PFSK-1 (cell line): ENCODE data around the gene EFCAB6.

Source experiments
- FOXP2 ChIP-seq: optimal IDR thresholded peaks from 2 replicates; pipeline ENCODE3; 2011; ENCODE audit warnings: borderline replicate concordance, control low read depth, inconsistent platforms; ENCODE audit not compliant: insufficient read depth; ENCODE audit errors: extremely low read length, extremely low read depth
- POLR2AphosphoS5 ChIP-seq: IDR thresholded peaks from 2 replicates; pipeline ENCODE4 v1.6.1; 2012; ENCODE audit warnings: low read depth, mild to moderate bottlenecking, control low read depth, low read length, moderate library complexity
- SIN3A ChIP-seq: IDR thresholded peaks from 2 replicates; pipeline ENCODE4 v1.6.1; 2012; ENCODE audit warnings: mild to moderate bottlenecking, low read length, moderate library complexity, borderline replicate concordance; ENCODE audit not compliant: insufficient read depth
- TAF1 ChIP-seq: IDR thresholded peaks from 2 replicates; pipeline ENCODE4 v1.6.1; 2012; ENCODE audit warnings: low read length, control low read depth, borderline replicate concordance; ENCODE audit not compliant: insufficient read depth
- TF ChIP-seq, protein P1 (sequence below), 2 experiments: IDR thresholded peaks; 2 replicates each; pipeline versions ENCODE4 v1.6.1 to v1.8.0; 2011 to 2012; ENCODE audit warnings: low read depth in 2 of 2, low read length in 2 of 2, control low read depth in 1 of 2, inconsistent platforms in 1 of 2, mild to moderate bottlenecking in 1 of 2, moderate library complexity in 1 of 2; ENCODE audit not compliant: insufficient read depth in 1 of 2

Gene EFCAB6

DNA sequence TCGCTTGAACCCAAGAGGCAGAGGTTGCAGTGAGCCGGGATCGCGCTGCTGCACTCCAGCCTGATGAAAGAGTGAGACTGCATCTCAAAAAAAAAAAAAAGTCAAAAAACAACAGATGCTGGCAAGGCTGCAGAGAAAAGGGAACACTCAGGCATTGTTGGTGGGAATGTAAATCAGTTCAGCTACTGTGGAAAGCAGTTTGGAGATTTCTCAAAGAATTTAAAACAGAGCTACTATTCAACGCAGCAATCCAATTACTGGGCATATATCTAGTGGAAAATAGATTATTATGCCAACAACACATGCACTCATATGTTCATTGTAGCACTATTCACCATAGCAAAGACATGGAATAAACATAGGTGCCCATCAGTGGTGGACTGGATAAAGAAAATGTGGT lies 89.7 kb downstream of the EFCAB6 start:
- TF ChIP-seq POLR2AphosphoS5 (no peak), TAF1 (no peak), SIN3A (no peak), FOXP2 (no peak)
- TF ChIP-seq, protein P1, sequence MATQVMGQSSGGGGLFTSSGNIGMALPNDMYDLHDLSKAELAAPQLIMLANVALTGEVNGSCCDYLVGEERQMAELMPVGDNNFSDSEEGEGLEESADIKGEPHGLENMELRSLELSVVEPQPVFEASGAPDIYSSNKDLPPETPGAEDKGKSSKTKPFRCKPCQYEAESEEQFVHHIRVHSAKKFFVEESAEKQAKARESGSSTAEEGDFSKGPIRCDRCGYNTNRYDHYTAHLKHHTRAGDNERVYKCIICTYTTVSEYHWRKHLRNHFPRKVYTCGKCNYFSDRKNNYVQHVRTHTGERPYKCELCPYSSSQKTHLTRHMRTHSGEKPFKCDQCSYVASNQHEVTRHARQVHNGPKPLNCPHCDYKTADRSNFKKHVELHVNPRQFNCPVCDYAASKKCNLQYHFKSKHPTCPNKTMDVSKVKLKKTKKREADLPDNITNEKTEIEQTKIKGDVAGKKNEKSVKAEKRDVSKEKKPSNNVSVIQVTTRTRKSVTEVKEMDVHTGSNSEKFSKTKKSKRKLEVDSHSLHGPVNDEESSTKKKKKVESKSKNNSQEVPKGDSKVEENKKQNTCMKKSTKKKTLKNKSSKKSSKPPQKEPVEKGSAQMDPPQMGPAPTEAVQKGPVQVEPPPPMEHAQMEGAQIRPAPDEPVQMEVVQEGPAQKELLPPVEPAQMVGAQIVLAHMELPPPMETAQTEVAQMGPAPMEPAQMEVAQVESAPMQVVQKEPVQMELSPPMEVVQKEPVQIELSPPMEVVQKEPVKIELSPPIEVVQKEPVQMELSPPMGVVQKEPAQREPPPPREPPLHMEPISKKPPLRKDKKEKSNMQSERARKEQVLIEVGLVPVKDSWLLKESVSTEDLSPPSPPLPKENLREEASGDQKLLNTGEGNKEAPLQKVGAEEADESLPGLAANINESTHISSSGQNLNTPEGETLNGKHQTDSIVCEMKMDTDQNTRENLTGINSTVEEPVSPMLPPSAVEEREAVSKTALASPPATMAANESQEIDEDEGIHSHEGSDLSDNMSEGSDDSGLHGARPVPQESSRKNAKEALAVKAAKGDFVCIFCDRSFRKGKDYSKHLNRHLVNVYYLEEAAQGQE (IDR thresholded peaks at IDR 0.05; ENCODE audit: insufficient read depth in 1 of 2, low read depth in 2 of 2, low read length in 2 of 2) = no peak

DNA sequence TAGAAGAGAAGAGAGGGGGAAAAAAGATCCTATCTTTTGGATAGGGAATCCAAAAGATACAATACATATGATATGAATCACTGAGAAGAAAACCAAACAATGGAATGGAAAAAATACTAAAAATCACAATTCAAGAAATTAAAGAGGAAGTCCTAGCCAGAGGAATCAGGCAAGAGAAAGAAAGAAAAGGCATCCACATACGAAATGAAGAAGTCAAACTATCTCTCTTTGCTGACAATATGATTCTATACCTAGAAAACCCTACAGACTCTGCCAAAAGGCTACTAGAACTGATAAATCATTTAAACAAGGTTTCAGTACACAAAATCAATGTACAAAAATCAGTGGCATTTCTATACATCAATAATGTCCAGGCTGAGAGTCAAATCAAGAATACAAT lies 91.4 kb downstream of the EFCAB6 start:
- no peak for TF ChIP-seq TAF1
- no peak for TF ChIP-seq SIN3A
- TF ChIP-seq, protein P1 (IDR thresholded peaks at IDR 0.05; ENCODE audit: insufficient read depth in 1 of 2, low read depth in 2 of 2, low read length in 2 of 2) = no peak
- no peak for TF ChIP-seq FOXP2
- no peak for TF ChIP-seq POLR2AphosphoS5

DNA sequence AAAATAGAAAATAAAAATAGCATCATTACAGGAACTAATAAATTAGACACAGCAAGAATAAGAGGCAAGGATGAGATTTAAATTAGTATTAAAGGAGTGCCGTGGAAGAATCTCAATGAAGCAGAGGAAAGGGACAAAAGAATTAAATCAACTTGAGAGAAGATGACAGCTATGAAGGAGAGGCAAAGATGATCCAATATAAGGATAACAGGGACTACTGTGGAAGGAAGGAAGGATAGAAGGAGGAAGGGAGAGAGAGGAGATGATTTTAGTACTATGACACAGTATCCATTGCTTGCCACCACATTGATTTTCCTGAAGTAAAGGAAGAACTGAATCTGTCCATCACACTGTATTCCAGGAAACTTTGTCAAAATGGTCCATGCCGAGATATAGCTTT lies 98.0 kb downstream of the EFCAB6 start:
- TF ChIP-seq FOXP2 (no peak), TAF1 (no peak), SIN3A (no peak), POLR2AphosphoS5 (no peak)
- TF ChIP-seq, protein P1 (IDR thresholded peaks at IDR 0.05; ENCODE audit: insufficient read depth in 1 of 2, low read depth in 2 of 2, low read length in 2 of 2) = no peak

DNA sequence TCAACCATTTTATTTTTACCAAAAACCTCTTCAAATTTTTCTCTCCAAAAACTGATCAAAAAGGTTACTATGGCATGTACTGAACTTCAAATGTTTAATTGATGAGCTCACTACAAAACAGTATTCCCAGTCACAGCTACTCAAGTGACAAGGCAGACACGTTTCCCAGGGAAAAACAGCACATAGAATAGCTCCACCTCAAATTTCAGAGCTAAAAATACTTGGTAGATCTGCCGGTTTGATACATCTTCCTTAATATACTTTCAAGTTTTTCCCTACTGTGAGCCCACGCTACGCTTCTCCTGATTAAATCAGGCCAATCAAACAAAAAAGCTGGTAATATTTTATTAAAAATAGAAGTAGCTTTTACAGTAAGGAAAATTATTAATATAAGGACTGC lies 100.4 kb downstream of the EFCAB6 start:
- TF ChIP-seq, protein P1 (IDR thresholded peaks at IDR 0.05; ENCODE audit: insufficient read depth in 1 of 2, low read depth in 2 of 2, low read length in 2 of 2) = no peak
- TF ChIP-seq POLR2AphosphoS5 (no peak), TAF1 (no peak), FOXP2 (no peak), SIN3A (no peak)

DNA sequence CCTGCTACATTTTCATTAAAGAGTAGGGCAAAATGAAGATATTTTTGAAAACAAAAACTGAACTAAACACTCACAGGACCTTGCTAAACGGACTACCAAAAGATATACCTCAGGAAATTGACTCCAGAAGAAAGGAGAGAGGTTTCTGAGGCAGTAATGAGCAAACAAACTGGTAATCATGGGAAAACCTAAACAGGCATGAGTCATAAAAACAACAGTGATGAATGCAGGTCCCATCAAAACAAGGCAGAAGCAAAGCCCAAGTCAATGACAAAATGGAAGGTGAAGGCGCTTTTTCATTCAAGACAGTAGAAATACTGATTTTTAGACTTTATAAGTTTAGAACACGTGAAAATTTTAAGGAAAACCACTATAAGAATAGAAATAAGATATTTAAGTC lies 104.5 kb downstream of the EFCAB6 start:
- TF ChIP-seq, protein P1 (IDR thresholded peaks at IDR 0.05; ENCODE audit: insufficient read depth in 1 of 2, low read depth in 2 of 2, low read length in 2 of 2) = no peak
- no peak for TF ChIP-seq SIN3A
- no peak for TF ChIP-seq TAF1
- TF ChIP-seq FOXP2 = no peak
- no peak for TF ChIP-seq POLR2AphosphoS5
